Aorta (tissue), 5 donors: ENCODE results near the gene PIK3CG. TPM values are rescaled to one million over a fixed set of nuclear protein-coding genes. Genes with fewer than 3 reads are reported as not detected.
"Not testable (repeated sequence)": the region's sequence is repeated elsewhere in the genome, so short reads cannot be mapped to it uniquely, and the experiment has no call there.

ENCODE experiments used
- ATAC-seq: fragments of 200-7000 bp; cut with Tn5 transposase; one replicate; pipeline ENCODE4 v1.9.1; 2022; ENCODE audit warnings: moderate library complexity; ENCODE audit not compliant: low FRiP score
- DNase-seq, 2 donors: peaks; one replicate each; pipeline ENCODE4 v3.0.0-alpha.2; 2020
- H3K27ac ChIP-seq, 2 donors: one replicate each; pipeline ENCODE4 v1.5.1; 2013; ENCODE audit warnings: low read length in 2 of 2, mild to moderate bottlenecking in 2 of 2, moderate library complexity in 2 of 2, control low read depth in 1 of 2, inconsistent platforms in 1 of 2, low read depth in 1 of 2
- H3K27me3 ChIP-seq, 2 donors: one replicate each; pipeline ENCODE4 v1.6.1; 2013; ENCODE audit warnings: control low read depth in 1 of 2, low read length in 1 of 2, mild to moderate bottlenecking in 1 of 2, moderate library complexity in 1 of 2; ENCODE audit not compliant: insufficient read depth in 2 of 2, control insufficient read depth in 1 of 2
- H3K36me3 ChIP-seq, 2 donors: one replicate each; pipeline ENCODE4 v1.6.1; 2013; ENCODE audit warnings: control low read depth in 1 of 2, low read length in 1 of 2, mild to moderate bottlenecking in 1 of 2; ENCODE audit not compliant: insufficient read depth in 2 of 2, control insufficient read depth in 1 of 2
- H3K4me1 ChIP-seq, 2 donors: one replicate each; pipeline ENCODE4 v1.6.1; 2013; ENCODE audit warnings: low read length in 2 of 2, control low read depth in 1 of 2, mild to moderate bottlenecking in 1 of 2, moderate library complexity in 1 of 2; ENCODE audit not compliant: insufficient read depth in 2 of 2, control insufficient read depth in 1 of 2
- H3K4me3 ChIP-seq, 2 donors: one replicate each; pipeline ENCODE4 v1.5.1; 2013; ENCODE audit warnings: low read length in 2 of 2, control low read depth in 1 of 2, mild to moderate bottlenecking in 1 of 2
- H3K9me3 ChIP-seq: one replicate; pipeline ENCODE4 v1.6.1; 2013; ENCODE audit warnings: mild to moderate bottlenecking, low read length; ENCODE audit not compliant: control insufficient read depth
- WGBS, 2 donors: extraction: QIAGEN DNeasy Blood & Tissue Kit; methylation state at CpG; one replicate each; pipeline ENCODE4 v1.1.7; 2013; 5-methylcytosine and 5-hydroxymethylcytosine counted together
- intact Hi-C, 2 donors: fragments of 100-400 bp; cut with DNase I; formaldehyde crosslinking; loops; one replicate each; pipeline versions ENCODE4 v1.14.2 to v1.15.0; 2022
- polyA plus RNA-seq, 2 donors: library from polyadenylated mRNA; stranded (reverse); fragments of 200-250 nt; gene quantifications; one replicate each; pipeline ENCODE4 v1.2.3, GENCODE V29; 2013
- total RNA-seq, 2 donors: library from RNA; stranded (reverse); fragmentation: NEBNext Ultra II Directional; extraction: Animal tissue kit (Norgen Biotek cat#: 25700); gene quantifications; one replicate each; pipeline ENCODE4 v1.2.1, GENCODE V29; 2021
- donor health status: healthy with polysubstance abuse.
- donor health status: Bipolar disorder and iron deficiency.
- donor health status: DM: no; HTN: no; CAD: no.
- donor health status: DM: no; HTN: no; CAD: no.
- donor health status: DM: yes; HTN: yes; CAD: no.

The PIK3CG gene
- total and polyA plus RNA-seq, 4 donors = 0.23 to 11.8 (median 3.7) TPM

DNA sequence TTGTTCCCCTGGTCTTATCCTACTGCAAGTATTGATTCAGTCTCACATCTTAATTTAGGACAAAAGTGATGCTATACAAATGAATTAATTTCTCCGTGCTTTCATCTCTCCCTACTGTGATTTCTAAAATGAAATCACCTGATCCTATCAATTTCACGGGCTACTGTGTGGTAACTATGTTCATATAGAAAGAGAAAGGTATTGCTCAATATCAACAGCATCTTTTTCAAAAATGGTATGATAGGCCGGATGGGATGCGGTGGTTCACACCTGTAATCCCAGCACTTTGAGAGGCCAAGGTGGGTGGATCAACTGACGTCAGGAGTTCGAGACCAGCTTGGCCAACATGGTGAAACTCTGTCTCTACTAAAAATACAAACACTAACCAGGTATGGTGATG, 71.2 kb downstream of the PIK3CG start:
- no peak overlapping the region for H3K27ac ChIP-seq
- no peaks in the 10 kb centered on the region for H3K9me3 ChIP-seq
- H3K4me3 ChIP-seq = no peak overlapping the region
- DNase-seq (no peak), ATAC-seq (no peak)
- intact Hi-C loops = no loop called here
- H3K4me1 ChIP-seq = no peaks in the 10 kb centered on the region
- H3K36me3 ChIP-seq = no peaks in the 10 kb centered on the region
- H3K27me3 ChIP-seq = no peaks in the 10 kb centered on the region
- 87 to 89% methylated on average over 6 of the region's 6 CpGs for WGBS, 2 donors

- H3K27ac ChIP-seq, H3K27me3 ChIP-seq, H3K36me3 ChIP-seq, H3K4me1 ChIP-seq, H3K4me3 ChIP-seq, ATAC-seq, intact Hi-C loops, H3K9me3 ChIP-seq, DNase-seq: not testable (repeated sequence)
- WGBS, 2 donors = 85 to 89% methylated on average over 7 of the region's 7 CpGs
These were observed 73.0 kb downstream of the PIK3CG start for GRCh38 chr7:106938122-106938521.

GRCh38 chr7:106938803-106939202, 73.7 kb downstream of the PIK3CG start:
- no peak overlapping the region for H3K4me3 ChIP-seq
- no peaks in the 10 kb centered on the region for H3K4me1 ChIP-seq
- H3K27ac ChIP-seq = no peak overlapping the region
- H3K36me3 ChIP-seq = no peaks in the 10 kb centered on the region
- no peaks in the 10 kb centered on the region for H3K9me3 ChIP-seq
- 85 to 89% methylated on average over 5 of the region's 5 CpGs for WGBS, 2 donors
- DNase-seq (no peak), ATAC-seq (no peak)
- no peaks in the 10 kb centered on the region for H3K27me3 ChIP-seq
- intact Hi-C loops = no loop called here

- H3K36me3 ChIP-seq = no peaks in the 10 kb centered on the region
- H3K27ac ChIP-seq = no peak overlapping the region
- DNase-seq = no peak
- intact Hi-C loops = no loop called here
- 68 to 72% methylated on average over 9 of the region's 9 CpGs for WGBS, 2 donors
- no peaks in the 10 kb centered on the region for H3K4me1 ChIP-seq
- H3K27me3 ChIP-seq = peaks cover 0 to 1% of the 10 kb centered on the region in 2 donors
- H3K9me3 ChIP-seq = no peaks in the 10 kb centered on the region
- no peak overlapping the region for H3K4me3 ChIP-seq
- no peak for ATAC-seq
These were observed 79.1 kb downstream of the PIK3CG start for GRCh38 chr7:106944035-106944665.

DNA sequence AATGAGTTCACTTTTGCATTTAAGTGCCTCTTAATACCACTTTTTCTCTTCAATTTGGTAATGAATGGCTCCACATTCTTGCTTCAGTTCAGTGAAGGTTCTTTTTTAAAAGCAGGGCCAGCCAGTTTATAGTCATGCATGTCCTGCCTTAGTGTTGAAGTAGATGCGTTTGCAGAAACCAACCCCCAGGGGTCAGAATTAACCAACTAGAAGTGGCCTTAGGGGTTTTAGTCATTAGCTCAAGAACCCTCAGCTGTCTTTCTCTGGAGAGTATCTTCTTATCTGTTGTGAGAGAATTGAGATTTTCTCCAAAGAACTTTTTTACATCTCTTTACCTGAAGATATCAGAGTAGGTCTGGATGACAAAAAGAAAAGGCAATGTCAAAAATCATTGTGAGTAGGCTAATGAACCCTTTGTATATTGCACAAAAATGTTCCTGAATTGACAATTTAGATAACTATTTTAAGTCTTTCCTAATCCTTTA, 82.2 kb downstream of the PIK3CG start:
- Histone ChIP-seq H3K27ac (no peak overlapping the region), H3K27me3 (peaks cover 0 to 1% of the 10 kb centered on the region in 2 donors), H3K36me3 (no peaks in the 10 kb centered on the region), H3K4me3 (no peak overlapping the region), H3K4me1 (no peaks in the 10 kb centered on the region), H3K9me3 (no peaks in the 10 kb centered on the region)
- peak; percentile 59 for ATAC-seq
- DNase-seq = no peak
- intact Hi-C loops = loop anchor here in 1 of 2 donors (5.0 kb wide), 1 partner anchor 205 kb away; no protein-coding TSS in a partner anchor
- WGBS, 2 donors = 6 to 8% methylated on average over 1 of the region's 1 CpG

DNA sequence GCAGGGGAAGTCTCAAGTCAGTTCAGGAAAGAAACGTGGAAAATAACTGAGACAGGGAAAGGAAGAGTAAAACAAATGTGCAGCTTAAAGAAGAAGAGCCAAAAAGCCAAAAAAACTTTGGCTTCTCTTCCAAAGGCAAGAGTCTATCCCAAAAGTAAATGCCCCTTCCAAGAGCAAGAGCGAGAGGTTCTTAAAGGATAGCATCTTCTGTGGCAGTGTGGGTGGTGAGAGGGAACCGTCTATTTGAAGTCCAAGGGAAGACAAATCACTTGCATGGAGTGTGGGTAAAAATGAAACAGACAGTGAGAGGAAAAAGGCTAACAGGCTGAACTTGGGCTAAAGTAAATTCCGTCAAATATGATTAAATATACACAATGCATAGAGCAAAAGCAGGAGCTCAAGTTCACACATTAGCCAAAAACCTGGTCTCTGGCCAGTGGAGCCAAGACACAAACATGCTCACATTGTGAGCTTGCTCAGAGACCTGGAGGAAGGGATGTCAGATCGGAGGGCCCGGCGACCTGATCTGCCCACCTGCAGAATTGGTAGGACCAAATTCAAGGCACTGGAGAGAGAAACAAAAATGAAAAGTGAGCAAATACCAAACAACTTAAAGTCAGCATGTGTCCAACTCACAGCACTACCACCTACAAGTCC, 87.0 kb downstream of the PIK3CG start:
- 65 to 68% methylated on average over 7 of the region's 7 CpGs for WGBS, 2 donors
- Histone ChIP-seq H3K27me3 (no peaks in the 10 kb centered on the region), H3K9me3 (no peaks in the 10 kb centered on the region), H3K36me3 (no peaks in the 10 kb centered on the region), H3K4me3 (no peak overlapping the region), H3K27ac (no peak overlapping the region), H3K4me1 (no peaks in the 10 kb centered on the region)
- DNase-seq (no peak), ATAC-seq (no peak)
- intact Hi-C loops = no loop called here

- Histone ChIP-seq H3K27ac (no peak overlapping the region), H3K36me3 (no peaks in the 10 kb centered on the region), H3K9me3 (no peaks in the 10 kb centered on the region), H3K4me3 (no peak overlapping the region), H3K27me3 (no peaks in the 10 kb centered on the region), H3K4me1 (no peaks in the 10 kb centered on the region)
- 18 to 36% methylated on average over 5 of the region's 5 CpGs for WGBS, 2 donors
- no peak for ATAC-seq
- DNase-seq = peak in 1 of 2 donors; percentile 68
- intact Hi-C loops = no loop called here
These were observed 87.7 kb downstream of the PIK3CG start for GRCh38 chr7:106952658-106953231.

GRCh38 chr7:106954840-106955239, 89.8 kb downstream of the PIK3CG start:
- DNase-seq (no peak), ATAC-seq (no peak)
- H3K9me3 ChIP-seq = no peaks in the 10 kb centered on the region
- H3K4me1 ChIP-seq = no peaks in the 10 kb centered on the region
- no peaks in the 10 kb centered on the region for H3K36me3 ChIP-seq
- H3K27ac ChIP-seq = no peak overlapping the region
- intact Hi-C loops = no loop called here
- no peak overlapping the region for H3K4me3 ChIP-seq
- WGBS, 2 donors = 89 to 92% methylated on average over 2 of the region's 2 CpGs
- no peaks in the 10 kb centered on the region for H3K27me3 ChIP-seq

- H3K27ac ChIP-seq, H3K4me3 ChIP-seq, H3K4me1 ChIP-seq, H3K9me3 ChIP-seq, intact Hi-C loops, DNase-seq, H3K27me3 ChIP-seq, ATAC-seq, H3K36me3 ChIP-seq: not testable (repeated sequence)
- WGBS, 2 donors = 68 to 76% methylated on average over 1 of the region's 1 CpG
These were observed 90.8 kb downstream of the PIK3CG start for GRCh38 chr7:106955857-106956256.
